T-cell (primary cell): Measurements from ENCODE around the gene PRC1. TPM values are rescaled to one million over a fixed set of nuclear protein-coding genes. Genes with fewer than 3 reads are reported as not detected.

Source experiments
- ATAC-seq, 4 experiments: fragments of 200-7000 bp in 3 of 4; fragments of 150-1000 bp in 1 of 4; cut with Tn5 transposase; replicated peaks in 1 of 4; 1 replicate in 3 of 4; 2 replicates in 1 of 4; pipeline ENCODE4 v1.10.0; 2021; ENCODE audit warnings: moderate library complexity in 3 of 4, mild to moderate bottlenecking in 2 of 4, moderate number of reproducible peaks in 1 of 4
- CTCF ChIA-PET, 2 donors: fragments of 300-600 bp; sonication (Branson Sonifier 250); formaldehyde crosslinking; loops; one replicate each; lab custom pipeline; 2022; ENCODE audit warnings: antibody characterized with exemption in 2 of 2; lab: Charles Lee
- POLR2A ChIA-PET, 2 donors: fragments of 300-600 bp; sonication (Branson Sonifier 250); formaldehyde crosslinking; loops; one replicate each; lab custom pipeline; 2022; ENCODE audit warnings: antibody characterized with exemption in 2 of 2; lab: Charles Lee
- DNase-seq, 35 experiments: peaks; one replicate each; pipeline versions ENCODE4 v3.0.0 to v3.0.0-alpha.2; 2013 to 2023
- H3K27ac ChIP-seq: one replicate; pipeline ENCODE4 v1.5.1; 2013; ENCODE audit warnings: low read length
- H3K27me3 ChIP-seq, 2 experiments: replicated peaks in 1 of 2; 1 replicate in 1 of 2; 2 replicates in 1 of 2; pipeline versions ENCODE4 v1.6.1 to v1.7.0; 2013; ENCODE audit warnings: low read length in 1 of 2, mixed read lengths in 1 of 2; ENCODE audit not compliant: control insufficient read depth in 2 of 2, insufficient read depth in 2 of 2; ENCODE audit errors: extremely low read depth in 1 of 2
- H3K36me3 ChIP-seq, 2 donors: 1 replicate in 1 of 2; 2 replicates in 1 of 2; pipeline versions ENCODE4 v1.6.1 to v1.7.0; 2013; ENCODE audit warnings: low read length in 1 of 2; ENCODE audit not compliant: control insufficient read depth in 2 of 2, insufficient read depth in 1 of 2; ENCODE audit errors: extremely low read depth in 1 of 2
- H3K4me1 ChIP-seq, 2 experiments: 1 replicate in 1 of 2; 2 replicates in 1 of 2; pipeline versions ENCODE4 v1.6.1 to v1.7.0; 2013; ENCODE audit warnings: low read length in 2 of 2, mixed read lengths in 1 of 2; ENCODE audit not compliant: insufficient read depth in 2 of 2, control insufficient read depth in 1 of 2; ENCODE audit errors: extremely low read depth in 1 of 2
- H3K4me3 ChIP-seq, 2 donors: 1 replicate in 1 of 2; 2 replicates in 1 of 2; pipeline versions ENCODE4 v1.5.1 to v1.7.0; 2013; ENCODE audit warnings: mild to moderate bottlenecking in 2 of 2, low read length in 1 of 2, moderate library complexity in 1 of 2; ENCODE audit not compliant: control insufficient read depth in 1 of 2; ENCODE audit errors: extremely low read depth in 1 of 2
- H3K9me3 ChIP-seq: 2 replicates; pipeline ENCODE4 v1.7.0; 2013
- H3K27ac Mint-ChIP-seq, 2 donors: one replicate each; pipeline ENCODE4 v1.8.0; 2020 to 2021; ENCODE audit warnings: mild to moderate bottlenecking in 2 of 2, mixed read lengths in 2 of 2
- H3K27me3 Mint-ChIP-seq, 2 donors: one replicate each; pipeline ENCODE4 v1.8.0; 2021 to 2022; ENCODE audit warnings: mixed read lengths in 2 of 2
- H3K36me3 Mint-ChIP-seq: one replicate; pipeline ENCODE4 v1.8.0; 2021; ENCODE audit warnings: mixed read lengths
- H3K4me1 Mint-ChIP-seq, 3 donors: one replicate each; pipeline ENCODE4 v1.8.0; 2020 to 2022; ENCODE audit warnings: mixed read lengths in 3 of 3, mild to moderate bottlenecking in 1 of 3
- H3K4me3 Mint-ChIP-seq, 3 donors: one replicate each; pipeline ENCODE4 v1.8.0; 2020 to 2022; ENCODE audit warnings: mild to moderate bottlenecking in 3 of 3, mixed read lengths in 3 of 3, moderate library complexity in 3 of 3
- H3K9me3 Mint-ChIP-seq, 3 donors: one replicate each; pipeline ENCODE4 v1.8.0; 2020 to 2022; ENCODE audit warnings: mixed read lengths in 3 of 3
- WGBS: methylation state at CpG from one replicate; pipeline ENCODE4 v1.1.5; 2013; ENCODE audit warnings: missing lambda C conversion rate; ENCODE audit not compliant: insufficient coverage; 5-methylcytosine and 5-hydroxymethylcytosine counted together
- total RNA-seq, 35 experiments: library from RNA in 6 of 35; stranded (reverse) in 6 of 35; fragments of 120-200 nt in 1 of 35; gene quantifications; one replicate each; pipeline versions ENCODE4 v1.2.1 to v1.2.4 and lab custom pipeline; 2013 to 2026

Gene PRC1
- total RNA-seq, 5 donors from 2014 or later (not counting 1 experiment from before 2014, with no cell fraction given): 4.7 to 25.9 (median 6.8) TPM

GRCh38 chr15:90986790-90987507 lies 7.4 kb downstream of the PRC1 start:
- Histone ChIP-seq H3K36me3 (no peaks in the 10 kb centered on the region), H3K27ac (no peak overlapping the region), H3K4me3 (no peak overlapping the region), H3K9me3 (no peaks in the 10 kb centered on the region), H3K4me1 (peaks cover 0 to 9% of the 10 kb centered on the region in 2 experiments), H3K27me3 (no peaks in the 10 kb centered on the region)
- Mint-ChIP-seq H3K4me3 (no peak overlapping the region), H3K36me3 (peaks cover 3% of the 10 kb centered on the region), H3K9me3 (no peaks in the 10 kb centered on the region), H3K27ac (no peak overlapping the region), H3K4me1 (peaks cover 10 to 27% (median 11%) of the 10 kb centered on the region in 3 donors), H3K27me3 (no peaks in the 10 kb centered on the region)
- ChIA-PET CTCF (interaction anchor here (0.6 kb wide), 3 partner anchors 29 to 1579 kb away, joined by 3 read pairs; no protein-coding TSS in a partner anchor), POLR2A (interaction anchor here in 1 of 2 donors (0.5 to 0.6 kb wide), 2 partner anchors 77 to 438 kb away, joined by 3 read pairs; no protein-coding TSS in a partner anchor)
- ATAC-seq (no peak), DNase-seq (no peak)
- WGBS: 96% methylated on average over 4 of the region's 11 CpGs

GRCh38 chr15:90982135-90982534 lies 12.2 kb downstream of the PRC1 start:
- no peak overlapping the region for H3K27ac ChIP-seq
- no peaks in the 10 kb centered on the region for H3K9me3 ChIP-seq
- Mint-ChIP-seq H3K36me3 (peaks cover 27% of the 10 kb centered on the region), H3K9me3 (no peaks in the 10 kb centered on the region), H3K4me1 (peaks cover 0 to 11% (median 0%) of the 10 kb centered on the region in 3 donors), H3K27me3 (no peaks in the 10 kb centered on the region), H3K4me3 (no peak overlapping the region), H3K27ac (no peak overlapping the region)
- no peak overlapping the region for H3K4me3 ChIP-seq
- ATAC-seq (no peak), DNase-seq (no peak)
- H3K4me1 ChIP-seq: no peaks in the 10 kb centered on the region
- 93% methylated on average over 4 of the region's 5 CpGs for WGBS
- no peaks in the 10 kb centered on the region for H3K27me3 ChIP-seq
- CTCF ChIA-PET: interaction anchor here in 1 of 2 donors (0.7 kb wide), 1 partner anchor 36 kb away, joined by 4 read pairs; no protein-coding TSS in a partner anchor
- POLR2A ChIA-PET: no interaction called here
- no peaks in the 10 kb centered on the region for H3K36me3 ChIP-seq

DNA sequence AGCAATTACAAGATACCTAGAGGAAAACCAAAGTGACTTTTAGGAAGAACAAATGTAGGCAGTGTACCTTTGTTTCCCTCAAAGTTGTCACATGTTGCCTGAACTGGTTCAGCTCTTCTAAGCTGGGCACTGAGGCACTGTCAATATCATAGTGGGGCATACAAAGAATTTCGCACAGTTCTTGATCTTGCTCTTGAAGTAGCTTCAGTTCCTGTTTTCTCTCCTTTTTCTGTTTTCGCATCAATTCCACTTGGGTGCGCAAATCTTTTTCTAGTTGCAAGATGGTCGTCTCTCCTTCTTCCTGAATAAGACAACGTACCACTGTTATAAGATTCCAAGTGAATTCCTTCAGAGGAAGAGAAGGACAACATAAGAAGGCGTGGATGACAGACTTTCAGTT lies 12.7 kb downstream of the PRC1 start:
- Histone ChIP-seq H3K27me3 (no peaks in the 10 kb centered on the region), H3K4me1 (no peaks in the 10 kb centered on the region), H3K36me3 (no peaks in the 10 kb centered on the region), H3K4me3 (no peak overlapping the region), H3K9me3 (no peaks in the 10 kb centered on the region), H3K27ac (no peak overlapping the region)
- ATAC-seq (no peak), DNase-seq (no peak)
- no peak overlapping the region for H3K4me3 Mint-ChIP-seq
- H3K27me3 Mint-ChIP-seq: no peaks in the 10 kb centered on the region
- no peak overlapping the region for H3K27ac Mint-ChIP-seq
- peaks cover 27% of the 10 kb centered on the region for H3K36me3 Mint-ChIP-seq
- H3K9me3 Mint-ChIP-seq: no peaks in the 10 kb centered on the region
- H3K4me1 Mint-ChIP-seq: peaks cover 0 to 9% (median 0%) of the 10 kb centered on the region in 3 donors
- ChIA-PET POLR2A (no interaction called here), CTCF (interaction anchor here in 1 of 2 donors (0.6 kb wide), 1 partner anchor 1143 kb away, joined by 3 read pairs; no protein-coding TSS in a partner anchor)
- 90% methylated on average over 4 of the region's 6 CpGs for WGBS

DNA sequence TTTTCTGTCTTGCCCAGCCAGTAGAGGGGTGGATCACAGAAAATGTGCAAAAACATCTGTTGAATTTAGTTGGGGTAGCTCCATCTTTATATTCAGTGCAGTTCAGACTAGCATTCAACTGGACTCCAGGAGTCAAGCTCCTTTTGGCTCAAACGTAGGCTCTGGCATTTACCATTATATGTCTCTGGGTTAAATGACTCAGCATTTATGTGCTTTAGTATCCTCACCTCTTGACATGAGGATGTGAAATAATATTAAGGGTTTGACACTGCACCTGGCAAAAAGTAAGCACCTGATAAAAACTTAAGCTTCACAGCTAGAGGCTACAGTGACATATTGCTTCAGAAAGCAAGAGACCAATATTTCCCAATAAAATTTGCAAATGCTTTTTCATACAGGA lies 14.8 kb downstream of the PRC1 start:
- Histone ChIP-seq H3K27me3 (no peaks in the 10 kb centered on the region), H3K4me1 (no peaks in the 10 kb centered on the region), H3K9me3 (no peaks in the 10 kb centered on the region), H3K4me3 (no peak overlapping the region), H3K36me3 (peaks cover 0 to 5% of the 10 kb centered on the region in 2 donors), H3K27ac (no peak overlapping the region)
- H3K36me3 Mint-ChIP-seq: peaks cover 34% of the 10 kb centered on the region
- H3K27ac Mint-ChIP-seq: no peak overlapping the region
- DNase-seq (no peak), ATAC-seq (no peak)
- ChIA-PET POLR2A (interaction anchor here (0.5 to 0.7 kb wide), 2 partner anchors 15 to 891 kb away, joined by 3 to 10 read pairs; partner anchors contain the start of gene PRC1 (in 1 of the 2)), CTCF (no interaction called here)
- no peak overlapping the region for H3K4me3 Mint-ChIP-seq
- no peaks in the 10 kb centered on the region for H3K27me3 Mint-ChIP-seq
- WGBS: no CpG with 5 or more reads among the region's 1 CpG
- no peaks in the 10 kb centered on the region for H3K9me3 Mint-ChIP-seq
- peaks cover 0 to 7% (median 0%) of the 10 kb centered on the region in 3 donors for H3K4me1 Mint-ChIP-seq

- DNase-seq (no peak), ATAC-seq (no peak)
- no peak overlapping the region for H3K27ac Mint-ChIP-seq
- 98% methylated on average over 20 of the region's 21 CpGs for WGBS
- H3K36me3 ChIP-seq: peaks cover 0 to 6% of the 10 kb centered on the region in 2 donors
- H3K9me3 ChIP-seq: no peaks in the 10 kb centered on the region
- no peak overlapping the region for H3K4me3 ChIP-seq
- no peaks in the 10 kb centered on the region for H3K4me1 Mint-ChIP-seq
- H3K36me3 Mint-ChIP-seq: peaks cover 25% of the 10 kb centered on the region
- ChIA-PET POLR2A (no interaction called here), CTCF (no interaction called here)
- H3K4me3 Mint-ChIP-seq: no peak overlapping the region
- no peaks in the 10 kb centered on the region for H3K27me3 ChIP-seq
- H3K9me3 Mint-ChIP-seq: no peaks in the 10 kb centered on the region
- H3K27ac ChIP-seq: no peak overlapping the region
- no peaks in the 10 kb centered on the region for H3K27me3 Mint-ChIP-seq
- H3K4me1 ChIP-seq: no peaks in the 10 kb centered on the region
These were observed 20.1 kb downstream of the PRC1 start for GRCh38 chr15:90974216-90974615.

GRCh38 chr15:90972133-90972532 lies 22.2 kb downstream of the PRC1 start:
- Mint-ChIP-seq H3K27ac (no peak overlapping the region), H3K27me3 (no peaks in the 10 kb centered on the region), H3K4me3 (no peak overlapping the region), H3K9me3 (no peaks in the 10 kb centered on the region), H3K36me3 (peaks cover 18% of the 10 kb centered on the region), H3K4me1 (no peaks in the 10 kb centered on the region)
- H3K27me3 ChIP-seq: no peaks in the 10 kb centered on the region
- no peak overlapping the region for H3K4me3 ChIP-seq
- WGBS: no CpG with 5 or more reads among the region's 5 CpGs
- DNase-seq (no peak), ATAC-seq (no peak)
- no peaks in the 10 kb centered on the region for H3K9me3 ChIP-seq
- ChIA-PET CTCF (interaction anchor here in 1 of 2 donors (0.6 kb wide), 1 partner anchor 563 kb away, joined by 3 read pairs; no protein-coding TSS in a partner anchor), POLR2A (interaction anchor here in 1 of 2 donors (0.6 kb wide), 2 partner anchors 31 to 71 kb away, joined by 6 to 9 read pairs; no protein-coding TSS in a partner anchor)
- H3K27ac ChIP-seq: no peak overlapping the region
- H3K4me1 ChIP-seq: no peaks in the 10 kb centered on the region
- peaks cover 0 to 13% of the 10 kb centered on the region in 2 donors for H3K36me3 ChIP-seq
